NCI-H2171 (cell line): Measurements from ENCODE around the gene TBCK.
"Not testable (repeated sequence)": the region's sequence is repeated elsewhere in the genome, so short reads cannot be mapped to it uniquely, and the experiment has no call there.

Source experiments
- DNase-seq: peaks from one replicate; lab custom pipeline; 2025; lab: John Stamatoyannopoulos, UW

Gene TBCK

GRCh38 chr4:106213291-106213690, 102.7 kb downstream of the TBCK start:
- not testable (repeated sequence) for DNase-seq

- DNase-seq = no peak
Measured at GRCh38 chr4:106210021-106210420, 106.0 kb downstream of the TBCK start.

- no peak for DNase-seq
Measured at GRCh38 chr4:106208481-106209460, 107.2 kb downstream of the TBCK start.

- DNase-seq = peak; percentile 1
Measured at GRCh38 chr4:106201373-106201772, 114.6 kb downstream of the TBCK start.

GRCh38 chr4:106195435-106195950, 120.5 kb downstream of the TBCK start:
- no peak for DNase-seq

GRCh38 chr4:106194801-106195200, 121.2 kb downstream of the TBCK start:
- no peak for DNase-seq

GRCh38 chr4:106192131-106192530, 123.9 kb downstream of the TBCK start:
- no peak for DNase-seq

- no peak for DNase-seq
Measured at GRCh38 chr4:106186201-106186600, 129.8 kb downstream of the TBCK start.

- DNase-seq = no peak
Measured at GRCh38 chr4:106183551-106183950, 132.5 kb downstream of the TBCK start.

- DNase-seq = no peak
Measured at GRCh38 chr4:106172861-106173260, 143.1 kb downstream of the TBCK start.

- DNase-seq = no peak
Measured at GRCh38 chr4:106165351-106166010, 150.5 kb downstream of the TBCK start.

- DNase-seq = no peak
Measured at GRCh38 chr4:106162278-106162677, 153.7 kb downstream of the TBCK start.

- no peak for DNase-seq
Measured at GRCh38 chr4:106160560-106160959, 155.4 kb downstream of the TBCK start.

- DNase-seq = no peak
Measured at GRCh38 chr4:106149911-106150310, 166.1 kb downstream of the TBCK start.

GRCh38 chr4:106149026-106149425, 167.0 kb downstream of the TBCK start:
- no peak for DNase-seq

GRCh38 chr4:106142616-106143127, 173.3 kb downstream of the TBCK start:
- DNase-seq = no peak

GRCh38 chr4:106140601-106141000, 175.4 kb downstream of the TBCK start:
- no peak for DNase-seq

GRCh38 chr4:106136777-106137331, 179.2 kb downstream of the TBCK start:
- DNase-seq = peak; percentile 4

- DNase-seq = no peak
Measured at GRCh38 chr4:106132045-106132444, 184.0 kb downstream of the TBCK start.

- DNase-seq = no peak
Measured at GRCh38 chr4:106126062-106126461, 189.9 kb downstream of the TBCK start.

GRCh38 chr4:106119949-106120555, 196.0 kb downstream of the TBCK start:
- not testable (repeated sequence) for DNase-seq

GRCh38 chr4:106116025-106116424, 200.0 kb downstream of the TBCK start:
- DNase-seq = no peak
